C1 segment of cervical spinal cord (tissue), 14 donors: ENCODE measurements around the gene PLEKHS1.
"Not testable (repeated sequence)": the region's sequence is repeated elsewhere in the genome, so short reads cannot be mapped to it uniquely, and the experiment has no call there.

Source experiments
- DNase-seq, 14 donors: peaks; one replicate each; lab custom pipeline; 2025; lab: John Stamatoyannopoulos, UW

PLEKHS1 gene

GRCh38 chr10:113788604-113789083 lies 37.2 kb downstream of the PLEKHS1 start:
- DNase-seq, result peak in 1 of 14 donors; percentile 6

GRCh38 chr10:113791691-113792090 lies 40.2 kb downstream of the PLEKHS1 start:
- no peak for DNase-seq

- DNase-seq, result no peak
These were observed 50.1 kb downstream of the PLEKHS1 start for GRCh38 chr10:113801569-113801968.

- DNase-seq, result no peak
These were observed 51.5 kb downstream of the PLEKHS1 start for GRCh38 chr10:113802997-113803396.

GRCh38 chr10:113806503-113806902 lies 55.0 kb downstream of the PLEKHS1 start:
- no peak for DNase-seq

GRCh38 chr10:113808168-113808567 lies 56.7 kb downstream of the PLEKHS1 start:
- no peak for DNase-seq

- DNase-seq, result not testable (repeated sequence)
These were observed 63.2 kb downstream of the PLEKHS1 start for GRCh38 chr10:113814700-113815099.

GRCh38 chr10:113819989-113820388 lies 68.5 kb downstream of the PLEKHS1 start:
- no peak for DNase-seq

- no peak for DNase-seq
These were observed 69.0 kb downstream of the PLEKHS1 start for GRCh38 chr10:113820507-113820906.

- DNase-seq, result not testable (repeated sequence)
These were observed 69.8 kb downstream of the PLEKHS1 start for GRCh38 chr10:113821306-113821705.

GRCh38 chr10:113822174-113822573 lies 70.7 kb downstream of the PLEKHS1 start:
- no peak for DNase-seq

- no peak for DNase-seq
These were observed 71.9 kb downstream of the PLEKHS1 start for GRCh38 chr10:113823389-113823788.

GRCh38 chr10:113825791-113826190 lies 74.3 kb downstream of the PLEKHS1 start:
- DNase-seq, result no peak

- not testable (repeated sequence) for DNase-seq
These were observed 77.1 kb downstream of the PLEKHS1 start for GRCh38 chr10:113828567-113828966.
